Epithelial cell of esophagus (primary cell): ENCODE measurements around the gene SND1.

ENCODE experiments used
- DNase-seq: peaks from one replicate; pipeline ENCODE4 v3.0.0; 2010; ENCODE audit warnings: low read depth
- H3K4me3 ChIP-seq: 2 replicates; pipeline ENCODE4 v1.5.1; 2011; ENCODE audit warnings: mild to moderate bottlenecking, low read length, control low read depth
- CTCF ChIP-seq: IDR thresholded peaks from 2 replicates; pipeline ENCODE4 v1.5.1; 2011; ENCODE audit warnings: low read depth, mild to moderate bottlenecking, low read length, control low read depth, inconsistent platforms; ENCODE audit not compliant: insufficient read depth; ENCODE audit errors: missing control alignments

Gene SND1

GRCh38 chr7:127884066-127884559 lies 232.1 kb downstream of the SND1 start:
- no peak overlapping the region for H3K4me3 ChIP-seq
- no peak for TF ChIP-seq CTCF
- no peak for DNase-seq

GRCh38 chr7:127885222-127885772 lies 233.3 kb downstream of the SND1 start:
- TF ChIP-seq CTCF = no peak
- no peak overlapping the region for H3K4me3 ChIP-seq
- no peak for DNase-seq

- no peak overlapping the region for H3K4me3 ChIP-seq
- peak; percentile 55 for DNase-seq
- no peak for TF ChIP-seq CTCF
Measured at GRCh38 chr7:127885843-127886242, 233.8 kb downstream of the SND1 start.

GRCh38 chr7:127886248-127886647 lies 234.3 kb downstream of the SND1 start:
- DNase-seq = no peak
- no peak overlapping the region for H3K4me3 ChIP-seq
- no peak for TF ChIP-seq CTCF

GRCh38 chr7:127887096-127887495 lies 235.1 kb downstream of the SND1 start:
- DNase-seq = no peak
- no peak for TF ChIP-seq CTCF
- no peak overlapping the region for H3K4me3 ChIP-seq

GRCh38 chr7:127887631-127888030 lies 235.6 kb downstream of the SND1 start:
- no peak overlapping the region for H3K4me3 ChIP-seq
- no peak for TF ChIP-seq CTCF
- DNase-seq = no peak

GRCh38 chr7:127888411-127888810 lies 236.4 kb downstream of the SND1 start:
- no peak for DNase-seq
- no peak overlapping the region for H3K4me3 ChIP-seq
- no peak for TF ChIP-seq CTCF
